CD4-positive, alpha-beta T cell treated with Interleukin-10 for 1 hour (primary cell): ENCODE data around the gene IQGAP3.

Experiments used
- DNase-seq: peaks from one replicate; pipeline ENCODE4 v3.0.0-alpha.2; 2020

The IQGAP3 gene

GRCh38 chr1:156480016-156480370 lies 92.4 kb downstream of the IQGAP3 start:
- DNase-seq, result no peak

DNA sequence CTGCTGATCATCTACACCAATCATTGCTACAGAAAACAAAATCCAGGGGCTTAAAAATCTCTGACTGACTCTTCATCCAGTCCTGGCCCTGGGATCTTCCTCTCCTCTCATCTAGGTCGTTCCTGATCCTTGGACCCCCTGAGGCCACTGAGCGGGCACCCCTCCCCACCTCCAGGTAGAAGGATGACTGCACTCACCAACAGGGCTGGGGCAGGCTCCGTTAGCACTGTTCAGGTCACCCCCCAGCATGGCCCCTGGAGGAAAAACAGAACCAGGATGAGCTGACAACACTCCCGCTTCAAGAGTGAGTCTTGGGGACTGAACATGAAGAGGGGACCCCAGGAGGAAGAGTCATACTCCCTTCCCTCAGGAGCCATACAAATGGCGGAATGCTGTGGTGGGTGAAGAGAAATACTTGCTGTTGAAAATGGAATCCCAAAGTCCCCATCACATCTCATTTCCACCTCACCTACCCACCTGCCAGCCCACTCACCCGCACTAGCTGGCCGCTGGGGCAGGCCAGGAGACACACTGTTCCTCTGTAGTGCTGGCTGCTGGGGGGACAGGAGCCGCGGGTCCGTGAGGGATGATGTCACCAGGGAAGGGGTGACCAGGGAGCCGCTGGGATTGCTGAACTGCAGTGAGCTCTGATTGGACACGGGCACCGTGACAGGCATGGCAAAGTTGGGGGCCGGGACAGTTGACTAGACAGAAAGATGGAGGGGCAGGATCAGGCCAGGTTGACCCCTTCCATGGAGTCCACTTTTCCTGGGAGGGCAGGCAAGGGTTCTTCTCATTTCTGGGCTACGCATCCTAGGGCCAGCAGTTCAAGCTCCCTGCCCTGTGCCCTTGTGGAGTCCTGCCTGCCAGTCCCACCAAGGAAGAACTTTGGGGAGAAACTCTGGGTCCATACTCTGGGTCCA lies 93.0 kb downstream of the IQGAP3 start:
- no peak for DNase-seq

GRCh38 chr1:156478250-156478627 lies 94.1 kb downstream of the IQGAP3 start:
- DNase-seq, result no peak

DNA sequence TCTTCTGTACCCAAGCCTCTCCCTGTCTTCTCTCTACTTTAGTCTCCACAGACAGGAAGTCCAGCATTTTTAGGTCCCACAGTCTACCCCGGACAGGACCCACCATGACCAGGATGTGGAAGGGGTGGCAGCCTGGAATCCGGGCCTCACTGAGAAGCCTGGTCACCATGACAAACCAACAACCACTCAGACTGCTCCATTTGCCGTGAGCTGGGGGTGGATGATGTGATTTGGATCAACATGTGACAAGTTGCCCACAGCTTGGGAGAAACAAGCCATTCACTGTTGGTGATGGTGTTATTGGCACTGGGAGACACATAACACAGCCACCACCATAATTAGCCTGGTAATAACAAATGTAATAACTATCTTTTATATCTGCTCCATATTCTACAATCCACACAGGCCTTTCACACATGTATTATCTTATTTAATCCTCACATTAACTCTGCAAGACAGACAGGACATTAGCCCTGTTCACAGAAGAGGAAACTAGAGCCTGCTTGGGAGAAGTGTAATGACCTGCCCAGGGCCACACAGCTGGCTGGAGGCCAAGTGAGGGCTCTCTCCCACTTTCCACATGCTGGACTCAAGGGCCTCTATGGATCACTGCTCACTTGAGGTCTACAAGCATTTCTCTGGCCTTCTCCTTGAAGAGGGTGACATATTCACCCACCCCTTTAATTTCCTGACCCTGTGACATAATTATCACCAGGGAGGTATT lies 94.7 kb downstream of the IQGAP3 start:
- DNase-seq, result no peak

GRCh38 chr1:156476501-156477298 lies 95.7 kb downstream of the IQGAP3 start:
- no peak for DNase-seq

GRCh38 chr1:156475568-156476500 lies 96.5 kb downstream of the IQGAP3 start:
- no peak for DNase-seq
